GM12878 (cell line): Measurements from ENCODE around the gene CYP26C1. TPM values are rescaled to one million over a fixed set of nuclear protein-coding genes. Genes with fewer than 3 reads are reported as not detected.

Source experiments
- ATAC-seq: fragments of 200-7000 bp; cut with Tn5 transposase; 3 replicates; pipeline ENCODE4 v1.9.1; 2020; ENCODE audit warnings: mild to moderate bottlenecking, moderate library complexity
- BruUV-seq: library from RNA; stranded (reverse); fragments of 400-500 nt; replicated peaks from 2 replicates; lab custom pipeline; 2021; lab: Mats Ljungman, UMichigan
- CTCF ChIA-PET: fragments of 300-600 bp; sonication (Branson Sonifier 250); formaldehyde crosslinking; extraction: SDS; loops from one replicate; lab custom pipeline; 2021; ENCODE audit warnings: inconsistent platforms; lab: Yijun Ruan, JAX
- POLR2A ChIA-PET: fragments of 350-600 bp; formaldehyde crosslinking; extraction: SDS; loops from one replicate; lab custom pipeline; 2021; ENCODE audit warnings: inconsistent platforms; lab: Charles Lee
- RAD21 ChIA-PET: fragments of 300-600 bp; sonication (Branson Sonifier 250); formaldehyde crosslinking; loops from one replicate; lab custom pipeline; 2023; ENCODE audit warnings: antibody characterized with exemption; ENCODE audit not compliant: unreplicated experiment; lab: Charles Lee
- SMC1A ChIA-PET: fragments of 300-600 bp; sonication (Branson Sonifier 250); formaldehyde crosslinking; loops from one replicate; lab custom pipeline; 2023; ENCODE audit not compliant: unreplicated experiment, uncharacterized antibody; lab: Charles Lee
- DNase-seq: peaks from one replicate; pipeline ENCODE4 v3.0.0-alpha.2; 2011; ENCODE audit warnings: low read depth, low spot score
- FAIRE-seq: peaks from 3 replicates; lab custom pipeline; 2011; peaks lifted over from hg19 to GRCh38; lab: Jason Lieb, UNC
- H2AFZ ChIP-seq: 2 replicates; pipeline ENCODE4 v1.6.0; 2011; ENCODE audit warnings: low read depth, low read length, control low read depth; ENCODE audit not compliant: control insufficient read depth
- H3K27ac ChIP-seq: 2 replicates; pipeline ENCODE4 v1.5.1; 2011; ENCODE audit warnings: control low read depth; ENCODE audit not compliant: control insufficient read depth, insufficient read depth
- H3K27me3 ChIP-seq, 2 experiments: replicated peaks in 1 of 2; 2 replicates each; pipeline versions ENCODE4 v1.6.0 to v1.6.1; 2011; ENCODE audit warnings: low read length in 1 of 2; ENCODE audit not compliant: control insufficient read depth in 2 of 2, insufficient read depth in 2 of 2
- H3K36me3 ChIP-seq, 2 experiments: 2 replicates each; pipeline ENCODE4 v1.5.1; 2011; ENCODE audit warnings: low read length in 1 of 2; ENCODE audit not compliant: control insufficient read depth in 2 of 2, insufficient read depth in 2 of 2
- H3K4me1 ChIP-seq: 2 replicates; pipeline ENCODE4 v1.6.1; 2011; ENCODE audit warnings: mild to moderate bottlenecking, low read length, moderate library complexity, mixed read lengths; ENCODE audit not compliant: control insufficient read depth, insufficient read depth
- H3K4me2 ChIP-seq: 2 replicates; pipeline ENCODE4 v1.6.0; 2011; ENCODE audit warnings: control low read depth; ENCODE audit not compliant: control insufficient read depth, insufficient read depth
- H3K4me3 ChIP-seq: fragments of 200-600 bp; sonication (generic); 2 replicates; pipeline ENCODE4 v1.5.1; 2016
- H3K79me2 ChIP-seq: 2 replicates; pipeline ENCODE4 v1.6.0; 2011; ENCODE audit warnings: low read length; ENCODE audit not compliant: control insufficient read depth, insufficient read depth
- H3K9ac ChIP-seq: 2 replicates; pipeline ENCODE4 v1.8.0; 2011; ENCODE audit warnings: low read length, control low read depth, mixed read lengths; ENCODE audit not compliant: control insufficient read depth, insufficient read depth
- H3K9me3 ChIP-seq: replicated peaks from 3 replicates; pipeline ENCODE4 v1.5.1; 2011; ENCODE audit warnings: mild to moderate bottlenecking, low read length; ENCODE audit not compliant: control insufficient read depth, insufficient read depth
- H4K20me1 ChIP-seq: 2 replicates; pipeline ENCODE4 v1.6.0; 2011; ENCODE audit not compliant: control insufficient read depth, insufficient read depth
- ATF3 ChIP-seq: IDR thresholded peaks from 2 replicates; pipeline ENCODE4 v1.6.1; 2011; ENCODE audit warnings: low read depth, mild to moderate bottlenecking, low read length, moderate library complexity, borderline replicate concordance; ENCODE audit errors: extremely low read depth
- BACH1 ChIP-seq: fragments of 450-650 bp; IDR thresholded peaks from 2 replicates; pipeline ENCODE4 v1.6.1; 2017; ENCODE audit warnings: mild to moderate bottlenecking, borderline replicate concordance
- BCL3 ChIP-seq: IDR thresholded peaks from 2 replicates; pipeline ENCODE4 v1.6.1; 2011; ENCODE audit warnings: borderline replicate concordance, low read depth, mild to moderate bottlenecking, moderate library complexity, low read length; ENCODE audit not compliant: insufficient read depth, poor library complexity, severe bottlenecking
- BCLAF1 ChIP-seq: fragments of 450-650 bp; IDR thresholded peaks from 2 replicates; pipeline ENCODE4 v1.6.1; 2017; ENCODE audit warnings: antibody characterized with exemption, mild to moderate bottlenecking, moderate library complexity
- BHLHE40 ChIP-seq, 2 experiments: fragments of 450-650 bp in 1 of 2; IDR thresholded peaks; 2 replicates each; pipeline ENCODE4 v1.6.1; 2011 to 2017; ENCODE audit warnings: low read depth in 2 of 2, borderline replicate concordance in 1 of 2, improper control_type of control experiment in 1 of 2, low read length in 1 of 2, mild to moderate bottlenecking in 1 of 2
- CREM ChIP-seq: IDR thresholded peaks from 2 replicates; pipeline ENCODE4 v1.6.1; 2014; ENCODE audit warnings: antibody characterized with exemption, low read depth
- FOS ChIP-seq: IDR thresholded peaks from 3 replicates; pipeline ENCODE4 v1.6.1; 2011; ENCODE audit warnings: borderline replicate concordance; ENCODE audit not compliant: insufficient read length; ENCODE audit errors: extremely low read depth
- HCFC1 ChIP-seq: fragments of 150-350 bp; IDR thresholded peaks from 2 replicates; pipeline ENCODE4 v1.6.1; 2014; ENCODE audit warnings: low read length
- PAX5 ChIP-seq: IDR thresholded peaks from 2 replicates; pipeline ENCODE4 v1.6.1; 2011; ENCODE audit warnings: low read depth, low read length, borderline replicate concordance
- PAX8 ChIP-seq: fragments of 450-650 bp; IDR thresholded peaks from 2 replicates; pipeline ENCODE4 v1.6.1; 2017; ENCODE audit warnings: mild to moderate bottlenecking, moderate library complexity
- POLR2AphosphoS5 ChIP-seq: IDR thresholded peaks from 2 replicates; pipeline ENCODE4 v1.6.1; 2011; ENCODE audit warnings: mild to moderate bottlenecking, low read length, inconsistent platforms
- STAT1 ChIP-seq: fragments of 450-650 bp; conservative IDR thresholded peaks from 2 replicates; pipeline ENCODE4 v1.6.1; 2014; ENCODE audit warnings: antibody characterized with exemption, mild to moderate bottlenecking
- SUZ12 ChIP-seq: fragments of 200-600 bp; sonication (generic); IDR thresholded peaks from one replicate; pipeline ENCODE4 v1.6.1; 2018; ENCODE audit warnings: antibody characterized with exemption, mild to moderate bottlenecking; ENCODE audit not compliant: unreplicated experiment
- TCF3 ChIP-seq: IDR thresholded peaks from 2 replicates; pipeline ENCODE4 v1.6.1; 2012; ENCODE audit warnings: low read depth, mild to moderate bottlenecking, low read length, borderline replicate concordance; ENCODE audit not compliant: insufficient read depth
- WGBS: methylation state at CpG from one replicate; pipeline ENCODE4 v1.1.6; 2016; ENCODE audit warnings: low lambda C conversion rate; ENCODE audit not compliant: insufficient replicate concordance, insufficient coverage; ENCODE audit errors: missing lambda C conversion rate; 5-methylcytosine and 5-hydroxymethylcytosine counted together
- in situ Hi-C: fragments of 300-500 bp; cut with MboI; formaldehyde crosslinking; loops from 9 replicates; pipeline ENCODE4 v1.14.3; 2018; ENCODE audit warnings: mixed read lengths
- intact Hi-C: fragments of 100-400 bp; cut with micrococcal nuclease; formaldehyde crosslinking; loops from one replicate; pipeline ENCODE4 v1.14.2; 2022; ENCODE audit not compliant: unreplicated experiment
- polyA plus RNA-seq, 11 experiments: library from polyadenylated mRNA; depleted of rRNA in 4 of 11; unstranded in 6 of 11; stranded (reverse) in 5 of 11; fragments of >200 nt; fragmentation: Nextera tagmentation in 4 of 11; fragmentation: Illumina TruSeq in 1 of 11; extraction: Ambion mirVana in 4 of 11; extraction: Trizol in 1 of 11; gene quantifications; 1 replicate in 1 of 11; 2 replicates in 10 of 11; pipeline versions ENCODE4 v1.2.1 to v1.2.3, GENCODE V29; 2011 to 2016; ENCODE audit warnings: inconsistent platforms in 2 of 11, missing spikeins in 2 of 11, low read depth in 1 of 11
- total RNA-seq, 4 experiments: library from RNA; depleted of rRNA in 3 of 4; stranded (reverse); fragments of >200 nt in 3 of 4; fragmentation: Illumina TruSeq in 1 of 4; extraction: Trizol in 1 of 4; gene quantifications; 2 replicates each; pipeline versions ENCODE4 v1.2.1 to v1.2.3, GENCODE V29; 2013 to 2021

The CYP26C1 gene
- total and polyA plus RNA-seq, 10 of the 15 experiments (the other 5 are each of a cell fraction or from before 2014, with no cell fraction given): under 0.01 to 0.08 TPM; not detected in 8

- in situ Hi-C loops: no loop called here
- H3K4me2 ChIP-seq: no peak overlapping the region
- no peaks in the 10 kb centered on the region for H3K4me1 ChIP-seq
- H3K27me3 ChIP-seq: no peaks in the 10 kb centered on the region
- no peaks in the 10 kb centered on the region for H3K79me2 ChIP-seq
- BruUV-seq: no TSS peak
- DNase-seq (no peak), ATAC-seq (no peak), FAIRE-seq (no peak)
- H3K9me3 ChIP-seq: no peaks in the 10 kb centered on the region
- SMC1A ChIA-PET: interaction anchor here (0.7 kb wide), 1 partner anchor 260 kb away, joined by 3 read pairs; no protein-coding TSS in a partner anchor
- CTCF ChIA-PET: no interaction called here
- RAD21 ChIA-PET: no interaction called here
- no peak overlapping the region for H3K4me3 ChIP-seq
- no peak overlapping the region for H3K9ac ChIP-seq
- intact Hi-C loops: no loop called here
- H4K20me1 ChIP-seq: no peaks in the 10 kb centered on the region
- WGBS: 14% methylated on average over 5 of the region's 5 CpGs
- H3K36me3 ChIP-seq: no peaks in the 10 kb centered on the region
- TF ChIP-seq POLR2AphosphoS5 (no peak), BCLAF1 (no peak), TCF3 (no peak), BCL3 (no peak), ATF3 (no peak), BHLHE40 (IDR thresholded peaks at IDR 0.05; ENCODE audit: borderline replicate concordance in 1 of 2, low read depth in 2 of 2, low read length in 1 of 2) (no peak), FOS (no peak), STAT1 (no peak), BACH1 (no peak), PAX8 (no peak), CREM (no peak), SUZ12 (no peak), HCFC1 (no peak), PAX5 (no peak)
- POLR2A ChIA-PET: interaction anchor here (0.5 kb wide), 1 partner anchor 330 kb away, joined by 3 read pairs; no protein-coding TSS in a partner anchor
- H2AFZ ChIP-seq: no peak overlapping the region
- H3K27ac ChIP-seq: no peak overlapping the region
Observed at GRCh38 chr10:93096901-93097300, 36.3 kb downstream of the CYP26C1 start.
